Glomerular endothelial cell (primary cell): ENCODE results near the gene PARD6B. TPM values are rescaled to one million over a fixed set of nuclear protein-coding genes. Genes with fewer than 3 reads are reported as not detected.
"Not testable (repeated sequence)": the region's sequence is repeated elsewhere in the genome, so short reads cannot be mapped to it uniquely, and the experiment has no call there.

ENCODE experiments used
- DNase-seq: peaks from one replicate; pipeline ENCODE4 v3.0.0-alpha.2; 2011; ENCODE audit warnings: low read depth, low spot score; ENCODE audit errors: extremely low read depth
- total RNA-seq: library from RNA; depleted of rRNA; stranded (reverse); fragments of >200 nt; gene quantifications from 2 replicates; pipeline ENCODE4 v1.2.3, GENCODE V29; 2015

PARD6B gene
- total RNA-seq, 1 donor from 2014 or later = 0.12 TPM

GRCh38 chr20:50744143-50744792 lies 12.9 kb downstream of the PARD6B start:
- no peak for DNase-seq

GRCh38 chr20:50745634-50746137 lies 14.3 kb downstream of the PARD6B start:
- no peak for DNase-seq

GRCh38 chr20:50746138-50746940 lies 15.0 kb downstream of the PARD6B start:
- DNase-seq = no peak

GRCh38 chr20:50747275-50747674 lies 15.9 kb downstream of the PARD6B start:
- no peak for DNase-seq

- DNase-seq = no peak
Measured at GRCh38 chr20:50750145-50750671, 18.8 kb downstream of the PARD6B start.

- no peak for DNase-seq
Measured at GRCh38 chr20:50753152-50753551, 21.8 kb downstream of the PARD6B start.

GRCh38 chr20:50754420-50754819 lies 23.0 kb downstream of the PARD6B start:
- DNase-seq = no peak

GRCh38 chr20:50756447-50756846 lies 25.1 kb downstream of the PARD6B start:
- DNase-seq = no peak

- no peak for DNase-seq
Measured at GRCh38 chr20:50758469-50758868, 27.1 kb downstream of the PARD6B start.

- DNase-seq = no peak
Measured at GRCh38 chr20:50758992-50759391, 27.6 kb downstream of the PARD6B start.

- DNase-seq = no peak
Measured at GRCh38 chr20:50759678-50760077, 28.3 kb downstream of the PARD6B start.

- no peak for DNase-seq
Measured at GRCh38 chr20:50762045-50762422, 30.7 kb downstream of the PARD6B start.

GRCh38 chr20:50762435-50763220 lies 31.2 kb downstream of the PARD6B start:
- no peak for DNase-seq

GRCh38 chr20:50763550-50764458 lies 32.4 kb downstream of the PARD6B start:
- not testable (repeated sequence) for DNase-seq

- not testable (repeated sequence) for DNase-seq
Measured at GRCh38 chr20:50765251-50765650, 33.9 kb downstream of the PARD6B start.

- no peak for DNase-seq
Measured at GRCh38 chr20:50765674-50766073, 34.3 kb downstream of the PARD6B start.

- DNase-seq = not testable (repeated sequence)
Measured at GRCh38 chr20:50766955-50767809, 35.8 kb downstream of the PARD6B start.

GRCh38 chr20:50768991-50769390 lies 37.6 kb downstream of the PARD6B start:
- DNase-seq = not testable (repeated sequence)

GRCh38 chr20:50769551-50770085 lies 38.2 kb downstream of the PARD6B start:
- DNase-seq = not testable (repeated sequence)
